Osteocyte (in vitro differentiated cells): ENCODE results near the gene MAP7. TPM values are rescaled to one million over a fixed set of nuclear protein-coding genes. Genes with fewer than 3 reads are reported as not detected.

Experiments used
- DNase-seq: peaks from one replicate; pipeline ENCODE4 v3.0.0; 2021; ENCODE audit warnings: mixed read lengths; ENCODE audit not compliant: unreplicated experiment; ENCODE audit errors: extremely low spot score
- H3K27ac Mint-ChIP-seq: one replicate; pipeline ENCODE4 v1.8.0; 2021; ENCODE audit warnings: mild to moderate bottlenecking, mixed read lengths; ENCODE audit not compliant: unreplicated experiment
- H3K27me3 Mint-ChIP-seq: one replicate; pipeline ENCODE4 v1.8.0; 2021; ENCODE audit warnings: mixed read lengths; ENCODE audit not compliant: unreplicated experiment
- H3K36me3 Mint-ChIP-seq: one replicate; pipeline ENCODE4 v1.8.0; 2021; ENCODE audit warnings: mixed read lengths; ENCODE audit not compliant: unreplicated experiment
- H3K4me1 Mint-ChIP-seq: one replicate; pipeline ENCODE4 v1.8.0; 2021; ENCODE audit warnings: mixed read lengths; ENCODE audit not compliant: unreplicated experiment
- H3K4me3 Mint-ChIP-seq: one replicate; pipeline ENCODE4 v1.8.0; 2021; ENCODE audit warnings: mild to moderate bottlenecking, moderate library complexity, mixed read lengths; ENCODE audit not compliant: unreplicated experiment
- H3K9me3 Mint-ChIP-seq: one replicate; pipeline ENCODE4 v1.8.0; 2021; ENCODE audit warnings: mixed read lengths; ENCODE audit not compliant: unreplicated experiment
- CTCF ChIP-seq: fragments of 200-600 bp; sonication (generic); IDR thresholded peaks from 2 replicates; pipeline ENCODE4 v1.5.0; 2021; ENCODE audit warnings: antibody characterized with exemption, mild to moderate bottlenecking, moderate library complexity
- long read RNA-seq: library from polyadenylated mRNA; unstranded; transcript quantifications from one replicate; pipeline ENCODE4 v2.0.0, GENCODE V29; 2021
- total RNA-seq: library from RNA; stranded (reverse); gene quantifications from 2 replicates; pipeline ENCODE4 v1.2.1, GENCODE V29; 2021

MAP7 gene
- 0.38 and 0.68 TPM in 2 replicates for total RNA-seq
- long read RNA-seq, partial matches to known transcripts, result 0 of 1 reads
- long read RNA-seq, other reads (novel, unspliced or antisense), result 1 of 1 reads

DNA sequence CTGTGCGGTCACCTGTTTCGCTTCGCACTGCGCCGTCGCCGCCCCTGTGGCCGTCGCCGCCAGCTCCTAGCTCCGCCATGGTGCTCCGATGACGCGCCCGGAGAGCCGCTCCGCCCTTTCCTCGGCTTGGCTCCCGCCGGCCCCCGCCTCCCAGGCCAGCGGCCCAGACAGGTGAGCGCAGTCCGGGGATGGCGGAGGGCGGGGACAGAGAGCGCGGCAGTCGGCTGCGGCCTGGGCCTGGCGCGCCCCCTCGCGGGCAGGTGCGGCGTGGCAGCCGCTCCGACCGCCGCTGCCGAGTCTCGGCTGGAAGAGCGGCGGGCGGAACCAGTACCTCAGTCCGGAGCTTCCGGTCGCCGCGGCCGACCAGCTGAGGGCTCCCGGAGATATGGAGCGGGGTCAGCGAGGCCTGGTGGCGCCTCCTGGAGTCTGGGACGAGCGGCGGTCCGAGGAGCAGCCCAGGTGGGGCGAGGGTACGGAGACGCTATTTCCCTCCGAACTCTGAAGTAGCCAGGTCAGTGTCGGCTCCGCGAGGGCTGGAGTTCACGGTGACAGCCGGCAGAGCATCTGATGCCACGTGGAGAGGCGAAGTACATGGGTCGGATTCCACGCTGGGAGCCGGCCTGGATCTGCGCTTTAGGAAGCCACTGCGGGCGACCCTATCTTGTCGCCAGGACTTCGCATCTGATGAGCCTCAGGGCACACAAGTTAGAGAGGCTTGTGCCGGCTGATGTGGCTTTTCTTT lies at the start of gene MAP7:
MAP7 (minus strand) TSS at position 93 of the 742 bp plus-strand sequence; CDS start at position 79, 14 bp downstream.
- Mint-ChIP-seq H3K9me3 (no peaks in the 10 kb centered on the region), H3K27ac (no peak within 1 kb of the TSS), H3K36me3 (no peaks in the 10 kb centered on the region), H3K4me3 (peak within 1 kb of the TSS; percentile 68), H3K27me3 (peaks cover 55% of the 10 kb centered on the region), H3K4me1 (peaks cover 10% of the 10 kb centered on the region)
- TF ChIP-seq CTCF, result peak; percentile 98
- no peak for DNase-seq

GRCh38 chr6:136599329-136600011 lies 49.2 kb upstream of the MAP7 start:
- no peak overlapping the region for H3K27ac Mint-ChIP-seq
- no peak for DNase-seq

GRCh38 chr6:136598048-136598447 lies 47.8 kb upstream of the MAP7 start:
- Mint-ChIP-seq H3K4me3 (no peak overlapping the region), H3K9me3 (no peaks in the 10 kb centered on the region), H3K4me1 (peaks cover 26% of the 10 kb centered on the region), H3K36me3 (no peaks in the 10 kb centered on the region), H3K27ac (no peak overlapping the region), H3K27me3 (no peaks in the 10 kb centered on the region)
- no peak for DNase-seq
- TF ChIP-seq CTCF, result no peak

More at GRCh38 chr6:136599329-136600011, 49.2 kb upstream of the MAP7 start:
- H3K27me3 Mint-ChIP-seq, result no peaks in the 10 kb centered on the region
- peaks cover 14% of the 10 kb centered on the region for H3K4me1 Mint-ChIP-seq
- no peaks in the 10 kb centered on the region for H3K36me3 Mint-ChIP-seq
- H3K4me3 Mint-ChIP-seq, result no peak overlapping the region
- TF ChIP-seq CTCF, result no peak
- no peaks in the 10 kb centered on the region for H3K9me3 Mint-ChIP-seq

DNA sequence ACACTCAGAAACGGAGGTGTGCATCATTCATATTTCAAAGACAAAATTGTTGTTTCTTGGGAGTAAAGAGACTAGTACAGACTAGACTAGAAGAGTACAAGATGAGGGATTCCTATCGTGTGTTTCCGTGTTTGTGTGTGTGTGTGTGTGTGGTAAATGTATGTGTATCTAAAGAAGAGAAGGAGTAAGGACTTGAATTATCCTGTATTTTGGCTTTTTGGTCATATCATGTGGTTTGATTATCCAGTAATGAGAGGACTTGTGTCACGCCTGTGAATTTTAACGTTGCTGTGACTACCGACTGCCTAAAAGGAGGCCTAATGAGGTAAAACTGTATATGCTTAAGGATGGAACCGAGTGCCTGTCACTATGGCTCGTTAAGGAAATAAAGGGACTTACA lies 44.4 kb upstream of the MAP7 start:
- Mint-ChIP-seq H3K36me3 (peaks cover 3% of the 10 kb centered on the region), H3K4me1 (peaks cover 18% of the 10 kb centered on the region), H3K27me3 (no peaks in the 10 kb centered on the region), H3K9me3 (no peaks in the 10 kb centered on the region), H3K27ac (peak overlapping the region; percentile 65), H3K4me3 (no peak overlapping the region)
- DNase-seq, result no peak
- TF ChIP-seq CTCF, result no peak
